Liver (tissue), 9 donors: Measurements from ENCODE around the gene GNA14. TPM values are rescaled to one million over a fixed set of nuclear protein-coding genes. Genes with fewer than 3 reads are reported as not detected.

ENCODE experiments used
- DNase-seq: peaks from one replicate; pipeline ENCODE4 v3.0.0-alpha.2; 2017; ENCODE audit warnings: low spot score
- H3K27ac ChIP-seq, 2 donors: one replicate each; pipeline ENCODE4 v1.7.0; 2013; ENCODE audit warnings: inconsistent platforms in 2 of 2, low read length in 2 of 2, control low read depth in 1 of 2, low read depth in 1 of 2, mild to moderate bottlenecking in 1 of 2
- H3K27me3 ChIP-seq, 4 donors: one replicate each; pipeline versions ENCODE4 v1.6.1 to v1.7.0; 2013; ENCODE audit warnings: low read length in 3 of 4, inconsistent platforms in 1 of 4, mild to moderate bottlenecking in 1 of 4, moderate library complexity in 1 of 4; ENCODE audit not compliant: control insufficient read depth in 4 of 4, insufficient read depth in 4 of 4
- H3K36me3 ChIP-seq, 4 donors: one replicate each; pipeline versions ENCODE4 v1.6.1 to v1.7.0; 2013; ENCODE audit warnings: low read length in 3 of 4, mild to moderate bottlenecking in 3 of 4, low read depth in 1 of 4, moderate library complexity in 1 of 4; ENCODE audit not compliant: control insufficient read depth in 4 of 4, insufficient read depth in 3 of 4
- H3K4me1 ChIP-seq, 4 donors: one replicate each; pipeline versions ENCODE4 v1.6.1 to v1.7.0; 2013; ENCODE audit warnings: low read length in 3 of 4, mild to moderate bottlenecking in 3 of 4, moderate library complexity in 1 of 4; ENCODE audit not compliant: control insufficient read depth in 4 of 4, insufficient read depth in 4 of 4
- H3K4me3 ChIP-seq, 3 donors: one replicate each; pipeline versions ENCODE4 v1.6.1 to v1.7.0; 2013; ENCODE audit warnings: low read length in 3 of 3, control low read depth in 1 of 3, low read depth in 1 of 3, mild to moderate bottlenecking in 1 of 3
- H3K9ac ChIP-seq, 2 donors: one replicate each; pipeline ENCODE4 v1.7.0; 2013; ENCODE audit warnings: low read length in 2 of 2, mild to moderate bottlenecking in 2 of 2, moderate library complexity in 2 of 2, control low read depth in 1 of 2, low read depth in 1 of 2
- H3K9me3 ChIP-seq, 4 donors: one replicate each; pipeline versions ENCODE4 v1.6.1 to v1.7.0; 2013; ENCODE audit warnings: low read length in 3 of 4; ENCODE audit not compliant: control insufficient read depth in 4 of 4
- EGR1 ChIP-seq, 2 donors: IDR thresholded peaks; 2 replicates each; pipeline ENCODE4 v1.6.1; 2016 to 2018; ENCODE audit warnings: antibody characterized with exemption in 2 of 2, low read depth in 2 of 2
- FOXA1 ChIP-seq: IDR thresholded peaks from 2 replicates; pipeline ENCODE4 v1.6.1; 2016; ENCODE audit warnings: antibody characterized with exemption
- FOXA2 ChIP-seq: IDR thresholded peaks from 2 replicates; pipeline ENCODE4 v1.6.1; 2016; ENCODE audit warnings: antibody characterized with exemption
- GABPA ChIP-seq, 2 donors: IDR thresholded peaks in 1 of 2; conservative IDR thresholded peaks in 1 of 2; 2 replicates each; pipeline ENCODE4 v1.6.1; 2016; ENCODE audit warnings: antibody characterized with exemption in 2 of 2, mild to moderate bottlenecking in 1 of 2, moderate library complexity in 1 of 2
- HNF4A ChIP-seq, 2 donors: conservative IDR thresholded peaks; 2 replicates each; pipeline ENCODE4 v1.6.1; 2016; ENCODE audit warnings: antibody characterized with exemption in 2 of 2, mild to moderate bottlenecking in 2 of 2
- JUND ChIP-seq, 2 donors: IDR thresholded peaks; 2 replicates each; pipeline ENCODE4 v1.6.1; 2016; ENCODE audit warnings: antibody characterized with exemption in 2 of 2
- NR2F2 ChIP-seq: IDR thresholded peaks from 2 replicates; pipeline ENCODE4 v1.6.1; 2016; ENCODE audit warnings: antibody characterized with exemption
- RAD21 ChIP-seq, 2 donors: IDR thresholded peaks; 2 replicates each; pipeline ENCODE4 v1.6.1; 2016; ENCODE audit warnings: antibody characterized with exemption in 2 of 2, mild to moderate bottlenecking in 2 of 2
- RXRA ChIP-seq, 2 donors: IDR thresholded peaks; 2 replicates each; pipeline ENCODE4 v1.6.1; 2017 to 2018; ENCODE audit warnings: antibody characterized with exemption in 2 of 2, mild to moderate bottlenecking in 1 of 2
- SP1 ChIP-seq: IDR thresholded peaks from 2 replicates; pipeline ENCODE4 v1.6.1; 2018; ENCODE audit warnings: antibody characterized with exemption, mild to moderate bottlenecking
- TAF1 ChIP-seq: conservative IDR thresholded peaks from 2 replicates; pipeline ENCODE4 v1.6.1; 2016; ENCODE audit warnings: antibody characterized with exemption, mild to moderate bottlenecking
- YY1 ChIP-seq: IDR thresholded peaks from 2 replicates; pipeline ENCODE4 v1.6.1; 2016; ENCODE audit warnings: antibody characterized with exemption, mild to moderate bottlenecking
- WGBS: extraction: QIAGEN DNeasy Blood & Tissue Kit; methylation state at CpG from one replicate; pipeline ENCODE4 v1.1.7; 2013; 5-methylcytosine and 5-hydroxymethylcytosine counted together
- polyA plus RNA-seq, 2 donors: library from polyadenylated mRNA; stranded (reverse) in 1 of 2; unstranded in 1 of 2; fragments of 200-250 nt in 1 of 2; fragments of >200 nt in 1 of 2; fragmentation: Nextera tagmentation in 1 of 2; extraction: Ambion mirVana in 1 of 2; gene quantifications; one replicate each; pipeline versions ENCODE4 v1.2.1 to v1.2.3, GENCODE V29; 2013 to 2015
- total RNA-seq, 2 donors: library from RNA; depleted of rRNA; stranded (reverse); fragments of >200 nt; gene quantifications; one replicate each; pipeline ENCODE4 v1.2.3, GENCODE V29; 2014
- TF ChIP-seq, protein P1 (sequence below): IDR thresholded peaks from 2 replicates; pipeline ENCODE4 v1.6.1; 2016; ENCODE audit warnings: antibody characterized with exemption
- TF ChIP-seq, protein P2 (sequence below): IDR thresholded peaks from 2 replicates; pipeline ENCODE4 v1.6.1; 2016; ENCODE audit warnings: antibody characterized with exemption, mild to moderate bottlenecking
- TF ChIP-seq, protein P3 (sequence below): fragments of 150-350 bp; IDR thresholded peaks from 2 replicates; pipeline ENCODE4 v1.5.1; 2017; ENCODE audit warnings: improper control_type of control experiment, low read depth, low read length; ENCODE audit not compliant: missing input control
- TF ChIP-seq, protein P4 (sequence below): IDR thresholded peaks from 2 replicates; pipeline ENCODE4 v1.6.1; 2016; ENCODE audit warnings: antibody characterized with exemption
- donor health status: healthy.
- donor health status: healthy.
- donor health status: healthy.
- donor health status: healthy.
- donor health status: healthy.

The GNA14 gene
- total and polyA plus RNA-seq, 4 donors: 1.1 to 5.4 (median 2.9) TPM

DNA sequence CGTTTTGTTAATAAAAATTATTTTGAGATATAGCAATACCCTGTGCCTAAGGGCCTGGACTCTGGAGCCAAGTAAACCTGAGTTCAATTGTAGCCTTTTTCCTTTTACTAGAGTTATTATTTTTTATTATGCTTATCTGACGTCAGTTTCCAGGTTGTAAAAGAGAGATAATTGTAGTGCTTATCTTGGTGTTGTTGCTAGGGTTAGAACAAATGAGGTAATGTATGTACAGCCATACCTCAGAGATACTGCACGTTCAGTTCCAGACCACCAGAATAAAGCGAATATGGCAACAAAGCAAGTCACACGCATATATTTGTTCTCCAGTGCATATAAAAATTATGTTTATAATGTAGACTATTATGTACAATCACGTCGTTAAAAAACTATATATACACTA lies 255.8 kb downstream of the GNA14 start:
- no peak for DNase-seq
- 93% methylated on average over 7 of the region's 7 CpGs for WGBS
- no peaks in the 10 kb centered on the region for H3K27me3 ChIP-seq
- H3K9ac ChIP-seq: no peak overlapping the region
- no peak overlapping the region for H3K27ac ChIP-seq
- no peaks in the 10 kb centered on the region for H3K4me1 ChIP-seq
- no peak overlapping the region for H3K4me3 ChIP-seq
- H3K36me3 ChIP-seq: peaks cover 0 to 3% (median 0%) of the 10 kb centered on the region in 4 donors
- no peaks in the 10 kb centered on the region for H3K9me3 ChIP-seq
- TF ChIP-seq GABPA (IDR thresholded peaks at IDR 0.05 in 1 of 2, conservative IDR thresholded peaks at IDR 0.05 in 1 of 2) (no peak), RAD21 (IDR thresholded peaks at IDR 0.05) (no peak), RXRA (IDR thresholded peaks at IDR 0.05) (no peak), NR2F2 (no peak), JUND (IDR thresholded peaks at IDR 0.05) (no peak), FOXA1 (no peak), SP1 (no peak), HNF4A (conservative IDR thresholded peaks at IDR 0.05) (no peak), YY1 (no peak), FOXA2 (no peak), TAF1 (no peak), EGR1 (IDR thresholded peaks at IDR 0.05; ENCODE audit: low read depth in 2 of 2) (no peak)
- TF ChIP-seq, protein P1, sequence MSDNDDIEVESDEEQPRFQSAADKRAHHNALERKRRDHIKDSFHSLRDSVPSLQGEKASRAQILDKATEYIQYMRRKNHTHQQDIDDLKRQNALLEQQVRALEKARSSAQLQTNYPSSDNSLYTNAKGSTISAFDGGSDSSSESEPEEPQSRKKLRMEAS: no peak
- TF ChIP-seq, protein P2, sequence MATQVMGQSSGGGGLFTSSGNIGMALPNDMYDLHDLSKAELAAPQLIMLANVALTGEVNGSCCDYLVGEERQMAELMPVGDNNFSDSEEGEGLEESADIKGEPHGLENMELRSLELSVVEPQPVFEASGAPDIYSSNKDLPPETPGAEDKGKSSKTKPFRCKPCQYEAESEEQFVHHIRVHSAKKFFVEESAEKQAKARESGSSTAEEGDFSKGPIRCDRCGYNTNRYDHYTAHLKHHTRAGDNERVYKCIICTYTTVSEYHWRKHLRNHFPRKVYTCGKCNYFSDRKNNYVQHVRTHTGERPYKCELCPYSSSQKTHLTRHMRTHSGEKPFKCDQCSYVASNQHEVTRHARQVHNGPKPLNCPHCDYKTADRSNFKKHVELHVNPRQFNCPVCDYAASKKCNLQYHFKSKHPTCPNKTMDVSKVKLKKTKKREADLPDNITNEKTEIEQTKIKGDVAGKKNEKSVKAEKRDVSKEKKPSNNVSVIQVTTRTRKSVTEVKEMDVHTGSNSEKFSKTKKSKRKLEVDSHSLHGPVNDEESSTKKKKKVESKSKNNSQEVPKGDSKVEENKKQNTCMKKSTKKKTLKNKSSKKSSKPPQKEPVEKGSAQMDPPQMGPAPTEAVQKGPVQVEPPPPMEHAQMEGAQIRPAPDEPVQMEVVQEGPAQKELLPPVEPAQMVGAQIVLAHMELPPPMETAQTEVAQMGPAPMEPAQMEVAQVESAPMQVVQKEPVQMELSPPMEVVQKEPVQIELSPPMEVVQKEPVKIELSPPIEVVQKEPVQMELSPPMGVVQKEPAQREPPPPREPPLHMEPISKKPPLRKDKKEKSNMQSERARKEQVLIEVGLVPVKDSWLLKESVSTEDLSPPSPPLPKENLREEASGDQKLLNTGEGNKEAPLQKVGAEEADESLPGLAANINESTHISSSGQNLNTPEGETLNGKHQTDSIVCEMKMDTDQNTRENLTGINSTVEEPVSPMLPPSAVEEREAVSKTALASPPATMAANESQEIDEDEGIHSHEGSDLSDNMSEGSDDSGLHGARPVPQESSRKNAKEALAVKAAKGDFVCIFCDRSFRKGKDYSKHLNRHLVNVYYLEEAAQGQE: no peak
- TF ChIP-seq, protein P3, sequence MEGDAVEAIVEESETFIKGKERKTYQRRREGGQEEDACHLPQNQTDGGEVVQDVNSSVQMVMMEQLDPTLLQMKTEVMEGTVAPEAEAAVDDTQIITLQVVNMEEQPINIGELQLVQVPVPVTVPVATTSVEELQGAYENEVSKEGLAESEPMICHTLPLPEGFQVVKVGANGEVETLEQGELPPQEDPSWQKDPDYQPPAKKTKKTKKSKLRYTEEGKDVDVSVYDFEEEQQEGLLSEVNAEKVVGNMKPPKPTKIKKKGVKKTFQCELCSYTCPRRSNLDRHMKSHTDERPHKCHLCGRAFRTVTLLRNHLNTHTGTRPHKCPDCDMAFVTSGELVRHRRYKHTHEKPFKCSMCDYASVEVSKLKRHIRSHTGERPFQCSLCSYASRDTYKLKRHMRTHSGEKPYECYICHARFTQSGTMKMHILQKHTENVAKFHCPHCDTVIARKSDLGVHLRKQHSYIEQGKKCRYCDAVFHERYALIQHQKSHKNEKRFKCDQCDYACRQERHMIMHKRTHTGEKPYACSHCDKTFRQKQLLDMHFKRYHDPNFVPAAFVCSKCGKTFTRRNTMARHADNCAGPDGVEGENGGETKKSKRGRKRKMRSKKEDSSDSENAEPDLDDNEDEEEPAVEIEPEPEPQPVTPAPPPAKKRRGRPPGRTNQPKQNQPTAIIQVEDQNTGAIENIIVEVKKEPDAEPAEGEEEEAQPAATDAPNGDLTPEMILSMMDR: no peak
- TF ChIP-seq, protein P4, sequence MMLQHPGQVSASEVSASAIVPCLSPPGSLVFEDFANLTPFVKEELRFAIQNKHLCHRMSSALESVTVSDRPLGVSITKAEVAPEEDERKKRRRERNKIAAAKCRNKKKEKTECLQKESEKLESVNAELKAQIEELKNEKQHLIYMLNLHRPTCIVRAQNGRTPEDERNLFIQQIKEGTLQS: no peak

DNA sequence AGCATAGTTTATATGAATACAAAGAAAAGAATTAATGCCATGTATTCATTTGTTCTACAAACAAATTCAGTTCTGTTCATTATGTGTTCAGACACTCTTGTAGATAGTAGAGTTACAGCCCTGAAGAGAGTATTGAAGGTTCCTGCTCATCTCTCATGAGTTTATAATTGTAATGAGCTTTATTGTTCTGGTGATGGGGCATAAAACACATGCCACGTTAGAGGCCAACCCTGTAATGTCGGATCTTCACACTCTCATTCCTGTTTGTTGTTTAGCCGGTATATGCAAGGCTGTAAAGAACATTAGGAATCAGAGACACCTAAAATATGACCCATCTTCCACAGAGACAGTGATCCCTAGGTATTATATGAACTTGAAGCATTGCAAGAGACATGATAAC lies 256.3 kb downstream of the GNA14 start:
- no peak overlapping the region for H3K4me3 ChIP-seq
- DNase-seq: no peak
- no peak for TF ChIP-seq HNF4A (conservative IDR thresholded peaks at IDR 0.05)
- TF ChIP-seq EGR1 (IDR thresholded peaks at IDR 0.05; ENCODE audit: low read depth in 2 of 2): no peak
- no peak for TF ChIP-seq TAF1
- TF ChIP-seq JUND (IDR thresholded peaks at IDR 0.05): no peak
- TF ChIP-seq FOXA2: no peak
- TF ChIP-seq, protein P3: no peak
- no peak overlapping the region for H3K27ac ChIP-seq
- H3K4me1 ChIP-seq: no peaks in the 10 kb centered on the region
- H3K9ac ChIP-seq: no peak overlapping the region
- peaks cover 0 to 3% (median 0%) of the 10 kb centered on the region in 4 donors for H3K36me3 ChIP-seq
- WGBS: 89% methylated on average over 3 of the region's 3 CpGs
- no peaks in the 10 kb centered on the region for H3K9me3 ChIP-seq
- H3K27me3 ChIP-seq: no peaks in the 10 kb centered on the region
